ENCODE results near the gene STON2.

Gene STON2

GRCh38 chr14:81301813-81302212 lies 98.3 kb downstream of the STON2 start:
- no peak for DNase-seq (ENCODE audit: low read depth)

DNA sequence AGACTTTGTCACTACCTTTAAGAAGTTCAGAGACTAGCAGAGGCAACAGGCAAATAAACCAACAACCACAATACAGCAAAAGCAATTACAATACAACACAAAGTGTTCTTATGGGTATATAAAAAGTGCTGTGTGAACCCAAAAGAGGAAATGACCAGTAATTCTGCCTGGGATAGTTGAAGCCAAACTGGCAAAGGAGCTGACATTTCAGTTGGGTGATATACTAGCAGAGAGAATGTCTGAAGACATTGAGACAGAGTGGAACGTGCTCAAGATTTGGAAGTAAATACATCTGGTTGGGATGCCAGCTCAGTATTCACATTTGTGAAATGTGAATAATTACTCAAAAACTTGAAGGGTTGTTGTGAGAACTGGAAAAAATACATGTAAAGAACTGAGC lies 98.8 kb downstream of the STON2 start:
- DNase-seq (ENCODE audit: low read depth), result no peak

- DNase-seq (ENCODE audit: low read depth), result no peak
These were observed 101.2 kb downstream of the STON2 start for GRCh38 chr14:81298911-81299310.

DNA sequence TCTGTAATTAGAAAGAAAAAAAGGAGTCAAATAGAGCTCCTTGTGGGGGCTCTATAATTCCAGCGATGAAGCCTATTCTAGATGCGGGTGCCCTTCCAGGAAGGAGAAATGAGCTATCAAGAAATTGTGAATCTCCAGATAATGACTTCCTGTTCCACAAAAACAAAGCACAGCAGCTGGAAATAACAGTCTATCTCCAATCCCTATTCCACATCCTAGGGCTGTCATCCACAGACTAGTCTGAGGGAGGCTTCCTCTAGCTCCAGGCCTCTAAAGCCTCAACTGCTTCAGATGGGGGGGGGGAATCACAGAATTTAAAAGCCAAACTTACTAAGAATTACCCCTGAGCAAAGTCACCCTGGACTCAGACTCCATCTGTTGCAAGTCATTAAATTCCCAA lies 102.0 kb downstream of the STON2 start:
- DNase-seq (ENCODE audit: low read depth), result no peak

DNA sequence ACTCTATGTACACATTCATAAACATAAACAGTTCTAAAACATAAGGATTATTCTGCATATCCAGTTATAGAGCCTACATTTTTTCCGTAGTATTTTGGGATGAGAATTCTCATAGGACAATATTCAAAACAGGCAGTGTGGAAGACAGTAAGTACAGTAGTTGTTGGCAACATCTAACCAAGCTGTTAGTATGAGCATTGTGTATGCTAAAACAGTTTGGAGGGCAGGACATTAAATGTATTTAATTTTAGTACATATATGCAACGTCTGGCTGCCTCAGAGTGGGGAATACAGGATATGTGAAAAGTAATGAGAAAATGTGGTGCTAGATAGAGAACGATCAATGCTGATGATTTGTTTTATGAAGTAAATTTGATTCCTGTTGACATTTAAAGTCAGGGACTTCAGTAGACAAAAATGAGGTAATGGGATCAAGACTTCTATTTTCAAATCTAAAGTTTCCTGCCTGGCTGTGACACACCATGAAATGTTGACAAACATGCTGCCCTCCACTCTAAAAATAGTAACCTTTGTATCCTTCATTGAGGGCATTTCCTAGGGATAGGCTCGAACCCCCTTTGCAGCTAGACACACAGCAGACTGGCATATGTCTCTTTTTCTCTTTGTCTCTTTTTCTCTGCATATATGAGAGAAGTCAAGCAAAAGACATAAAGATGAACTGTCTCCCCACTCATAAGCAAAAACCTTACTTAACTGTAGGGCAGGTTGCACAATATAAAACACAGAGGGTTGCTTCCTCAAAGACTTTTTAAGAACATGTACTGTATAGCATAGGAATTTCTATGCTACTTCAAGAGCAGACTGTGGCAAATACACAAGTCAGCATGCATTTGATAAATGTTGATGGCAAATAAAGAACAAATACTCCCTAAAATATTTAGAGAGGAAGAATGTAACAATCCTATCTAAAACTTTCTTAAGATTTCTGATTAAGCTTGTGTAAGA lies 103.9 kb downstream of the STON2 start:
- DNase-seq (ENCODE audit: low read depth), result no peak

DNA sequence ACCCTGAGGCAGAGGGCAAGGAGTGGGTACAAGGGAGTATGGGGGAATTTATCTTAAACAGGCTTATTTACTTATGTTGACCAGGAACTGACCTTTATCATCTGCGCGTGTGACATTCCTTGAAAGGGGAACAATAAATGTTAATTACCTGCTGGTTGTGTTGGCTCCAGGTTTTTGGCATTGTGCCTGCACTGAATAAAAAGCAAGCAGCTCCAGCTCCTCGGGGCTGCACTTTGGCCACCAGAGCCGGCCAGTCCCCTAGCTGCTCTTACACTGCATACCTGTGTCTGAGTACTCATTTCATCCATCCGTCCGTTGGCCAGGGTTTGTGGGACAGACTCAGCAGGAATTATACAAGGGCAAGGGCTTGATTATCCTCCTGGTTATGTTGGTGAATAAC lies 110.6 kb downstream of the STON2 start:
- DNase-seq (ENCODE audit: low read depth), result no peak

- no peak for DNase-seq (ENCODE audit: low read depth)
These were observed 113.4 kb downstream of the STON2 start for GRCh38 chr14:81286574-81287370.

- no peak for DNase-seq (ENCODE audit: low read depth)
These were observed 114.9 kb downstream of the STON2 start for GRCh38 chr14:81285245-81285644.

GRCh38 chr14:81281332-81281731 lies 118.8 kb downstream of the STON2 start:
- DNase-seq (ENCODE audit: low read depth), result no peak

GRCh38 chr14:81280136-81280791 lies 119.9 kb downstream of the STON2 start:
- no peak for DNase-seq (ENCODE audit: low read depth)

- no peak for DNase-seq (ENCODE audit: low read depth)
These were observed 123.0 kb downstream of the STON2 start for GRCh38 chr14:81277096-81277495.

GRCh38 chr14:81276073-81277069 lies 123.8 kb downstream of the STON2 start:
- DNase-seq (ENCODE audit: low read depth), result no peak

DNA sequence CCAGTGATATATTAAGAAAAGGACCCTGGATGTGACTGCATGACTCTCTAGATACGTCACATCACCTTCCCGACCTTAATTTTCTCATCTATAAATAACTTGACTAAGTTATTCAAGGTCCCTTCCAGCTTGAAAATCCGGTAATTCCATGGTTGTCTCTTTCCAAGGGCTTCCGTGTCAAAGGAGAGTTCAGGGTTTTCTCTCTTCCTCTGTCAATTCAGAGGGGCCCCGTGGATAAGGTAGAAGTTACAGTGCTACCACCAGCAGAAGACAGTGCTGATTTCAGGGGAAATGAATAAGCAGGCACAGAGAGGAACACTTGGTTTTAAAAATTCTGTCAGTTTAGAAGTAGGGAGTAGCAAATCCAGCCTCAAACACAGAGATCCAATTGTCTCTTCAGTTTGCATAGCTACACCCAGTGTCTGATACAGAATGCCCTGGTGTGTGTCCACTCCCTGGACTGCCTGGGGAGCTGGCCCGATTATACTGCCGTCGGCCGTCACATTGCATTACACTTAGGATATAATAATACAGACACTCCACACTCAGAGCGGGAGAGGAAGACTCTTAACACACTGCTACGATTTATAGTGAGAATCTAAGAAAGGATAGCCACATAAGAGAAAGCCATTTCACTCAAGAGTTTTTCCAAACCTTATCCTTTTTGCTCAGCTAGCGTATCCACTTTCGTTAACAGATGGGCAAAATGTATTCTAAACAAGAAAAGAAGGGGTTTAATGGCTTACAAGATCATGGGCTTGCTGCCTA lies 124.6 kb downstream of the STON2 start:
- no peak for DNase-seq (ENCODE audit: low read depth)

DNA sequence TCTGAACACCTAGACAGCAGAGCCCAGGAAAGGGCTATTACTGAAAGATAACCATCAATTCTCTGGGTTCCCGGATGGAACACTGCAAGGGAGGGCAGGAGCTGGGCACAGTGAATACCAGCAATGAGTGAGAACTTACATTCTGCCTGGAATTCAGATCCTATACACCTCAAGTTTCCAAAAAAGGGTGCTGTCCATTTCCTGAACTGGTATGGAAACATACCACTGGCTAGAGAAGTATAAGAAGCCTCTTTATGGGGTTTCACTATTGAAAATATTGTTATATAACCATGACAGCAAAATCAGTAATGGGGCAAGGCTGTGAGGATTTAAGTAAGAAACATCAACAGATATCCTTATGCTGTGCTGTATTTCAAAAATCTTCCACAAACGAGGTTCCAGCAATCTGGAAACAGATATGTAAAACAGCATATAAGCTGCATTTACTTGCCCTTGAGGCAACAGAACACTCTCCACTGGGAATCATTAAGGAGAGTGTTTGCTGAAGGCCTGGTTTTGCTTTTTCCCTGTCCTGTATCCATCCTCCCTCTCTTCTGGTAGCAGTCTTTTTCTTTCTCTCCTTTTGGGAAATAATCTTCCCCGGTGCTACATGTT lies 126.1 kb downstream of the STON2 start:
- no peak for DNase-seq (ENCODE audit: low read depth)

GRCh38 chr14:81273521-81273920 lies 126.6 kb downstream of the STON2 start:
- DNase-seq (ENCODE audit: low read depth), result no peak

- no peak for DNase-seq (ENCODE audit: low read depth)
These were observed 127.8 kb downstream of the STON2 start for GRCh38 chr14:81272317-81272716.

DNA sequence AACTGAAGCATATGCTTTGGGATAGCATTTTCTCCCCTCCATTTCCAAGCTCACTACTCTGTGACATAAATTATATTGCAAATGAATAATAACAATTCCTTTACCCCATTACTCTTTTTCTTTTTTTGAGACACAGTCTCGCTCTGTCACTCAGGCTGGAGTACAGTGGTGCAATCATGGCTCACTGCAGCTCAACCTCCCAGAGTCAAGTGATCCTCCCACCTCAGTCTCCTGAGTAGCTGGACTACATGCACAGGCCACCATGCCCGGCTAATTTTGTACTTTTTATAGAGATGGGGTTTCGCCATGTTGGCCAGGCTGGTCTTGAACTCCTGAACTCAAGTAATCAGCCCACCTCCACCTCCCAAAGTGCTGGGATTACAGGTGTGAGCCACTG lies 130.1 kb downstream of the STON2 start:
- no peak for DNase-seq (ENCODE audit: low read depth)

GRCh38 chr14:81269100-81269978 lies 130.8 kb downstream of the STON2 start:
- no peak for DNase-seq (ENCODE audit: low read depth)

DNA sequence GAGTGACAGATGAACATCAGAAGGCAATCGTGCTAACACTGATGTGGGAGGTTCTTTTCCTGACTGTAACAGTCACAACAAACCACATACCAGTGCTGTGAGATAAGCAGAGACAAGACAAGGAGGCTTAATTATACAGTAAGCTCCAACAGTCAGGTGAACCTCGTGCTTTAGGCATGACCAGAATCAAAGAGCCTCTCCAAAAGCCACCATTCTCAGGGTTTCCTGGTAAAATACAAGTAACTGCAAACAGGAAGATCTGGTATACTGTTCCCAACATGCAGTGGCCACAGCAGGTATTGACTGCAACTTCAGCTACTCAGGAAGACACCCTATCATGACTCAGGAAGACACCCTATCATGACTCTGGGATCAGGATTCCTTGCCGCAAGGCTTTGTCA lies 132.1 kb downstream of the STON2 start:
- no peak for DNase-seq (ENCODE audit: low read depth)

Data from stimulated activated CD8-positive, alpha-beta memory T cell treated with anti-CD3 and anti-CD28 coated beads, Interleukin-12 subunit alpha, Interleukin-12 subunit beta, amount 100 ng/mL, for 1 hour (primary cell).